Hepatocyte (in vitro differentiated cells): Measurements from ENCODE around the gene HSF2BP.

ENCODE experiments used
- EZH2 ChIP-seq: fragments of 200-600 bp; sonication (generic); IDR thresholded peaks from 2 replicates; pipeline ENCODE4 v1.6.1; 2016; ENCODE audit warnings: antibody characterized with exemption, mild to moderate bottlenecking, borderline replicate concordance
- TF ChIP-seq, protein P1 (sequence below): fragments of 200-600 bp; sonication (generic); IDR thresholded peaks from 2 replicates; pipeline ENCODE4 v1.5.1; 2016; ENCODE audit warnings: antibody characterized with exemption, mild to moderate bottlenecking; ENCODE audit not compliant: poor library complexity

- TF ChIP-seq EZH2 = no peak
- TF ChIP-seq, protein P1, sequence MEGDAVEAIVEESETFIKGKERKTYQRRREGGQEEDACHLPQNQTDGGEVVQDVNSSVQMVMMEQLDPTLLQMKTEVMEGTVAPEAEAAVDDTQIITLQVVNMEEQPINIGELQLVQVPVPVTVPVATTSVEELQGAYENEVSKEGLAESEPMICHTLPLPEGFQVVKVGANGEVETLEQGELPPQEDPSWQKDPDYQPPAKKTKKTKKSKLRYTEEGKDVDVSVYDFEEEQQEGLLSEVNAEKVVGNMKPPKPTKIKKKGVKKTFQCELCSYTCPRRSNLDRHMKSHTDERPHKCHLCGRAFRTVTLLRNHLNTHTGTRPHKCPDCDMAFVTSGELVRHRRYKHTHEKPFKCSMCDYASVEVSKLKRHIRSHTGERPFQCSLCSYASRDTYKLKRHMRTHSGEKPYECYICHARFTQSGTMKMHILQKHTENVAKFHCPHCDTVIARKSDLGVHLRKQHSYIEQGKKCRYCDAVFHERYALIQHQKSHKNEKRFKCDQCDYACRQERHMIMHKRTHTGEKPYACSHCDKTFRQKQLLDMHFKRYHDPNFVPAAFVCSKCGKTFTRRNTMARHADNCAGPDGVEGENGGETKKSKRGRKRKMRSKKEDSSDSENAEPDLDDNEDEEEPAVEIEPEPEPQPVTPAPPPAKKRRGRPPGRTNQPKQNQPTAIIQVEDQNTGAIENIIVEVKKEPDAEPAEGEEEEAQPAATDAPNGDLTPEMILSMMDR = no peak
These were observed 28.5 kb upstream of the HSF2BP start for GRCh38 chr21:43687566-43688399.
